ENCODE data around the gene FOXE1. TPM values are rescaled to one million over a fixed set of nuclear protein-coding genes. Genes with fewer than 3 reads are reported as not detected.

FOXE1 gene
- total RNA-seq, 2 donors from 2014 or later, result not detected

DNA sequence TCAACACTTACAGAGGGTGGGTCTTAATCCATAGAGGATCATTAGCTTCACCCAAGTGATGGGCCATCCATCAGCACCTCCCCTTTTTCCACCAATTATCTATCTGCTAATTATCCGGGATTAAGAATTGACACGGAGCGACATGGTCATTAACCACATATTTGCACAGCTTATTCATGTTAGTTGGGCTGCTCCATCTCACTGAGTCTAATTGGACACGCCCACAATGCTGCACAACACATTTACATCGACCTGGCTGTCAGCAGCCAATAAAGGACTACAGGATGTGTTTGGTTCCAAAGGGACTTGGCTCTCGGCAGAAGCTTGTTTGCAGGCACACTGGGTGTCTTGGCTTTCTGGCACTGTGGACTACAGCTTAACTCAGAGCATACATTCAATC lies 21.6 kb downstream of the FOXE1 start:
- Histone ChIP-seq H3K9me3 (no peaks in the 10 kb centered on the region), H3K4me1 (no peaks in the 10 kb centered on the region), H3K36me3 (replicated peaks in 1 of 2; ENCODE audit: insufficient read depth in 1 of 2, low read depth in 2 of 2) (no peaks in the 10 kb centered on the region), H3K27me3 (no peaks in the 10 kb centered on the region), H3K27ac (no peak overlapping the region), H3K4me3 (no peak overlapping the region)
- no peak for TF ChIP-seq POLR2A (IDR thresholded peaks at IDR 0.05)
- TF ChIP-seq, protein P1, sequence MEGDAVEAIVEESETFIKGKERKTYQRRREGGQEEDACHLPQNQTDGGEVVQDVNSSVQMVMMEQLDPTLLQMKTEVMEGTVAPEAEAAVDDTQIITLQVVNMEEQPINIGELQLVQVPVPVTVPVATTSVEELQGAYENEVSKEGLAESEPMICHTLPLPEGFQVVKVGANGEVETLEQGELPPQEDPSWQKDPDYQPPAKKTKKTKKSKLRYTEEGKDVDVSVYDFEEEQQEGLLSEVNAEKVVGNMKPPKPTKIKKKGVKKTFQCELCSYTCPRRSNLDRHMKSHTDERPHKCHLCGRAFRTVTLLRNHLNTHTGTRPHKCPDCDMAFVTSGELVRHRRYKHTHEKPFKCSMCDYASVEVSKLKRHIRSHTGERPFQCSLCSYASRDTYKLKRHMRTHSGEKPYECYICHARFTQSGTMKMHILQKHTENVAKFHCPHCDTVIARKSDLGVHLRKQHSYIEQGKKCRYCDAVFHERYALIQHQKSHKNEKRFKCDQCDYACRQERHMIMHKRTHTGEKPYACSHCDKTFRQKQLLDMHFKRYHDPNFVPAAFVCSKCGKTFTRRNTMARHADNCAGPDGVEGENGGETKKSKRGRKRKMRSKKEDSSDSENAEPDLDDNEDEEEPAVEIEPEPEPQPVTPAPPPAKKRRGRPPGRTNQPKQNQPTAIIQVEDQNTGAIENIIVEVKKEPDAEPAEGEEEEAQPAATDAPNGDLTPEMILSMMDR (IDR thresholded peaks at IDR 0.05), result no peak
- no peak for ATAC-seq
- intact Hi-C loops (cut with DNase I), result no loop called here
- DNase-seq, result no peak
- WGBS, 2 donors, result 74 to 80% methylated on average over 6 of the region's 6 CpGs

DNA sequence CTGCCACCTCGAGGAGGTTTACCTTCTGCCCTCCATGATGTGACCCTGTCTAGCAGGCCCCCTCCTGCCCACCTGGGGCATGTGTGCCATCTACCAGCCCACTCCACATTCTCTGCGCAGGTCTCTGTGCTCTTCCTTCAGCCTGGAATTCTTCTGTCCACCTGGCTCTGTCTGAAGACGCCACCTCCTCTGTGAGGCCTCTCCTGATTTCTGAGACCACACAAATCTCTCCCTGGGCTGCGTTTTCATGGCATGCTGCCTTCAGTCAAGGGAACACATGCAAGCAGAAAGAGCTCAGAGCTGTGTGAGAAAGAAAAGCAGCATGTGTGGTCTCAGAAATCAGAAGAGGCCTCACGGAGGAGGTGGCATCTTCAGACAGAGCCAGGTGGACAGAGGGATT lies 22.1 kb downstream of the FOXE1 start:
- intact Hi-C loops (cut with DNase I), result no loop called here
- 84 to 87% methylated on average over 5 of the region's 5 CpGs for WGBS, 2 donors

DNA sequence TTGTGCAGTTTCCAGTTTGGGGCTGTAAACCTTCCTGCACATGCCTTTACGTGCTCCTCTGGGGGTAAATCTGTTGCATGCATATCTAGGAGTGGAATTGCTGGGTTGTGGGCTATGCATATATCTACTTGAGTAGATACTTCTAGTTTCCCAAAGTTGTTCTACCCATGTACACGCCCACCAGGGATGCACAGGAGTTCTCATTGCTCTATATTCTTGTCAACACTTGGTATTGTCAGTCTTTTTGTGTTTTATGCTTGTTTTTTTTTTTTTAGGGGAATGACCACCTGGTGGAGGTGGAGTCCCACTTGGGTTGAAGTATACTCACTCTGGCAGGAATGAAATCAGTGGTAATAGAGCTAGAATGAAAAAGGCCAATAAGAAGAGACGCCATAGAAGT lies 23.0 kb downstream of the FOXE1 start:
- no peak for TF ChIP-seq POLR2A (IDR thresholded peaks at IDR 0.05)
- TF ChIP-seq, protein P1 (IDR thresholded peaks at IDR 0.05), result no peak
- H3K9me3 ChIP-seq, result no peaks in the 10 kb centered on the region
- DNase-seq (no peak), ATAC-seq (no peak)
- H3K27me3 ChIP-seq, result no peaks in the 10 kb centered on the region
- H3K27ac ChIP-seq, result no peak overlapping the region
- no peak overlapping the region for H3K4me3 ChIP-seq
- intact Hi-C loops (cut with DNase I), result no loop called here
- no peaks in the 10 kb centered on the region for H3K4me1 ChIP-seq
- 80 to 93% methylated on average over 3 of the region's 3 CpGs for WGBS, 2 donors
- no peaks in the 10 kb centered on the region for H3K36me3 ChIP-seq (replicated peaks in 1 of 2; ENCODE audit: insufficient read depth in 1 of 2, low read depth in 2 of 2)

More for the DNA sequence above, 22.1 kb downstream of the FOXE1 start:
- Histone ChIP-seq H3K36me3 (replicated peaks in 1 of 2; ENCODE audit: insufficient read depth in 1 of 2, low read depth in 2 of 2) (no peaks in the 10 kb centered on the region), H3K4me3 (no peak overlapping the region), H3K9me3 (no peaks in the 10 kb centered on the region), H3K4me1 (no peaks in the 10 kb centered on the region), H3K27me3 (no peaks in the 10 kb centered on the region), H3K27ac (no peak overlapping the region)
- TF ChIP-seq POLR2A (IDR thresholded peaks at IDR 0.05), result no peak
- TF ChIP-seq, protein P1 (IDR thresholded peaks at IDR 0.05), result no peak
- DNase-seq (no peak), ATAC-seq (no peak)

DNA sequence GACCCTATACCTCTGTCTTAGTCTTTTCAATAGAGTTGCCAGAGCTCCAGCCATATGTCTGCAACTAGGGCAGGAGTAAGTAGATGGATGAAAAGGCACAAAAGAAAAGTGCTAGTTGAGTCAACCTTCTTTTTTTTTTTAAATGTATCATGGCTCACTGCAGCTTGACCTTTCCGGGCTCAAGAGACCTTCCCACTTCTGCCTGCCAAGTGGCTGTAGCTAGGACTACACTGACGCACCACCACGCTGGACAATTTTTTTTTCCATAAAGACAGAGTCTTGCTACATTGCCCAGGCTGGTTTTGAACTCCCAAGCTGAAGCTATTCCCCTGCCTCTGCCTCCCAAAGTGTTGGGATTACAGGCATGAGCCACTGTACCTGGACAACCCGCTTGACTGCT lies 27.3 kb downstream of the FOXE1 start:
- H3K36me3 ChIP-seq (replicated peaks in 1 of 2; ENCODE audit: insufficient read depth in 1 of 2, low read depth in 2 of 2), result no peaks in the 10 kb centered on the region

More for the DNA sequence above, 27.3 kb downstream of the FOXE1 start:
- no peak overlapping the region for H3K4me3 ChIP-seq
- no peak overlapping the region for H3K27ac ChIP-seq
- intact Hi-C loops (cut with DNase I), result no loop called here
- no peak for ATAC-seq
- DNase-seq, result no peak
- H3K27me3 ChIP-seq, result no peaks in the 10 kb centered on the region
- no peaks in the 10 kb centered on the region for H3K4me1 ChIP-seq
- H3K9me3 ChIP-seq, result no peaks in the 10 kb centered on the region
- TF ChIP-seq, protein P1 (IDR thresholded peaks at IDR 0.05), result no peak
- TF ChIP-seq POLR2A (IDR thresholded peaks at IDR 0.05), result no peak
- 75 to 82% methylated on average over 4 of the region's 4 CpGs for WGBS, 2 donors

Data from body of pancreas (tissue), 4 donors.